ENCODE data around the gene NDUFB7.

The NDUFB7 gene

GRCh38 chr19:14614099-14614412 is 42.2 kb upstream of the NDUFB7 start:
- TF ChIP-seq FOXP2 (optimal IDR thresholded peaks at IDR 0.05; ENCODE audit: borderline replicate concordance, extremely low read depth, extremely low read length, insufficient read depth) (no peak), POLR2AphosphoS5 (IDR thresholded peaks at IDR 0.05; ENCODE audit: low read depth, low read length) (no peak), REST (IDR thresholded peaks at IDR 0.05; ENCODE audit: insufficient read depth in 1 of 2, low read depth in 2 of 2, low read length in 2 of 2) (no peak), TAF1 (IDR thresholded peaks at IDR 0.05; ENCODE audit: borderline replicate concordance, insufficient read depth, low read length) (no peak), SIN3A (IDR thresholded peaks at IDR 0.05; ENCODE audit: borderline replicate concordance, insufficient read depth, low read length) (no peak)

DNA sequence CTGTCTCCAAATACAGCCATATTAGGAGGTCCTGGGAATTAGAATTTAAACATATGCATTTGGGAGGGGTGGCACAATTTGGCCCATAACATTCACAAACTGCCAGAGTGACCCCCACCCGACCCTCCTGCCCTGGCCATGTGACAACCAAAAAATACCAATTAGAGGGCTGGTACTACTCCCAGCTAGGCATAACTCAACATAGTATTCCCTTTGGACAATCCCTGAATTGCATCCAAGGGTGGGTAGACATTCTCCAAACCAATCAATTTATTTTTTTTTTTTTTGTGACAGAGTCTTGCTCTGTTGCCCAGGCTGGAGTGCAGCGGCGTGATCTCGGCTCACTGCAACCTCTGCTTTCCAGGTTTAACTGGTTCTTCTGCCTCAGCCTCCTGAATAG is 40.8 kb upstream of the NDUFB7 start:
- no peak for TF ChIP-seq TAF1 (IDR thresholded peaks at IDR 0.05; ENCODE audit: borderline replicate concordance, insufficient read depth, low read length)
- no peak for TF ChIP-seq POLR2AphosphoS5 (IDR thresholded peaks at IDR 0.05; ENCODE audit: low read depth, low read length)
- TF ChIP-seq SIN3A (IDR thresholded peaks at IDR 0.05; ENCODE audit: borderline replicate concordance, insufficient read depth, low read length), result no peak
- no peak for TF ChIP-seq FOXP2 (optimal IDR thresholded peaks at IDR 0.05; ENCODE audit: borderline replicate concordance, extremely low read depth, extremely low read length, insufficient read depth)
- TF ChIP-seq REST (IDR thresholded peaks at IDR 0.05; ENCODE audit: insufficient read depth in 1 of 2, low read depth in 2 of 2, low read length in 2 of 2), result no peak

DNA sequence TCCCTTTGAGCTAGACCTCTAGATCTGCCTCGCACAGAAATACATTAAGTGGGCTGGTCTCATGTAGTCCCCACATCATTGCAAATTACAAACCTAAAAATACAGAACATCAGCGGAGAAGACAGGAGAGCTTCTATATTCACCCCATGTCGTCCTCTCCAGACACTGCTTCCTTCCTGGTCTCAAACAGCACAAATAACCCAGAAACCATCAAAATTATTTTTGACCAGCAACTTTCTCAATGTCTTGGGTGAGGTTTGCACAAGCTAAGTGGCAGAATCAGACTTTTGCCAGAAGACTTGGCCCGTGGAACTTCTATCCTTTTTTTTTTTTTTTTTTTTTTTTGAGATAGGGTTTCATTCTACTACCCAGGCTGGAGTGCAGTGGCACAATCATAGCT is 39.2 kb upstream of the NDUFB7 start:
- TF ChIP-seq SIN3A (IDR thresholded peaks at IDR 0.05; ENCODE audit: borderline replicate concordance, insufficient read depth, low read length), result no peak
- TF ChIP-seq TAF1 (IDR thresholded peaks at IDR 0.05; ENCODE audit: borderline replicate concordance, insufficient read depth, low read length), result no peak
- TF ChIP-seq POLR2AphosphoS5 (IDR thresholded peaks at IDR 0.05; ENCODE audit: low read depth, low read length), result no peak
- no peak for TF ChIP-seq REST (IDR thresholded peaks at IDR 0.05; ENCODE audit: insufficient read depth in 1 of 2, low read depth in 2 of 2, low read length in 2 of 2)
- TF ChIP-seq FOXP2 (optimal IDR thresholded peaks at IDR 0.05; ENCODE audit: borderline replicate concordance, extremely low read depth, extremely low read length, insufficient read depth), result no peak

DNA sequence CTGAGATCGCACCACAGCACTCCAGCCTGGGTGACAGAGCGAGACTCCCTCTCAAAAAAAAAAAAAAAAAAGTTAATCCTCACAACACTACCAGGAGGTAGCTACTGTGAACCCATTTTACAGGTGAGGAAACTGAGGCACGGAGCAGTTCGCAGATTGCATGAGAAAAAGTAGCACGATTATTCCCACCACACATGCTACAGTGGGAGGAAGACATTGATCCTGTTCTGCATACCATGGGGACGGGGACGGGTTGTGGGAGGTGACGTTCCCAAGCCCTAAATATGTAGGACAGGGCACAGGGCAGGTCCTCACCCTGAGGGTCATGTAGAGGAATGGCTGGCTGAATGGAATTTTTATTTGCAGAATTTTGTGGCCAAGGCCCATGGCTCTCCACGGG is 34.8 kb upstream of the NDUFB7 start:
- TF ChIP-seq POLR2AphosphoS5 (IDR thresholded peaks at IDR 0.05; ENCODE audit: low read depth, low read length), result no peak
- no peak for TF ChIP-seq FOXP2 (optimal IDR thresholded peaks at IDR 0.05; ENCODE audit: borderline replicate concordance, extremely low read depth, extremely low read length, insufficient read depth)
- TF ChIP-seq REST (IDR thresholded peaks at IDR 0.05; ENCODE audit: insufficient read depth in 1 of 2, low read depth in 2 of 2, low read length in 2 of 2), result no peak
- no peak for TF ChIP-seq SIN3A (IDR thresholded peaks at IDR 0.05; ENCODE audit: borderline replicate concordance, insufficient read depth, low read length)
- TF ChIP-seq TAF1 (IDR thresholded peaks at IDR 0.05; ENCODE audit: borderline replicate concordance, insufficient read depth, low read length), result no peak

- no peak for TF ChIP-seq FOXP2 (optimal IDR thresholded peaks at IDR 0.05; ENCODE audit: borderline replicate concordance, extremely low read depth, extremely low read length, insufficient read depth)
- no peak for TF ChIP-seq POLR2AphosphoS5 (IDR thresholded peaks at IDR 0.05; ENCODE audit: low read depth, low read length)
- TF ChIP-seq TAF1 (IDR thresholded peaks at IDR 0.05; ENCODE audit: borderline replicate concordance, insufficient read depth, low read length), result no peak
- no peak for TF ChIP-seq SIN3A (IDR thresholded peaks at IDR 0.05; ENCODE audit: borderline replicate concordance, insufficient read depth, low read length)
- TF ChIP-seq REST (IDR thresholded peaks at IDR 0.05; ENCODE audit: insufficient read depth in 1 of 2, low read depth in 2 of 2, low read length in 2 of 2), result no peak
Observed at GRCh38 chr19:14603990-14604387, 32.1 kb upstream of the NDUFB7 start.

Measured in PFSK-1 (cell line).